22Rv1 (cell line): Measurements from ENCODE around the gene SCN4A.
A peak's percentile ranks its signal among the peaks of the same experiment; 100 is the strongest.
"Not testable (repeated sequence)": the region's sequence is repeated elsewhere in the genome, so short reads cannot be mapped to it uniquely, and the experiment has no call there.

ENCODE experiments used
- H3K27ac ChIP-seq: fragments of 450-650 bp; 2 replicates; pipeline ENCODE4 v1.5.1; 2017
- ZFX ChIP-seq: fragments of 450-650 bp; IDR thresholded peaks from 2 replicates; pipeline ENCODE4 v1.6.1; 2017; ENCODE audit warnings: antibody characterized with exemption, borderline replicate concordance
- TF ChIP-seq, protein P1 (sequence below): fragments of 450-650 bp; IDR thresholded peaks from 2 replicates; pipeline ENCODE4 v1.5.1; 2017; ENCODE audit warnings: mild to moderate bottlenecking

The SCN4A gene

DNA sequence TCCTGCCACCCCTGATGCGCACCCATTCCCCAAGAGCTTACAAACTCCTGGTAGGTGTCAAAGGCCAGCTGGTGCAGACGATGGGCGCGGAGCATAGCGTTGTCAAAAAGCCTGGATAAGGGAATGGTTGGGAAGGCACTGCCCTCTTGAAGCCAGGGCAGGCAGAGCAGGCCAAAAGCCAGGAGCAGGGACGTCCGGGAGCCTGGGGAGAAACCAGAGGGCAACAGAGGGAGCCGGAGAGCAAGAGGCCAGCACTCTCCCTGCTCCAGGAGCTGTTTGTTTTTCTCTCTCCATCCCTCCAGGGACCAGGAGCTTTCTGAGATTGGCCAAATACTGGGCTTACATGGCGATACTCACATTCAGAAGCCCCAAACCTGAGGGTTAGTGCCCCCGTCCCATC, 54.4 kb downstream of the SCN4A start:
- no peak overlapping the region for H3K27ac ChIP-seq
- TF ChIP-seq ZFX = no peak
- TF ChIP-seq, protein P1, sequence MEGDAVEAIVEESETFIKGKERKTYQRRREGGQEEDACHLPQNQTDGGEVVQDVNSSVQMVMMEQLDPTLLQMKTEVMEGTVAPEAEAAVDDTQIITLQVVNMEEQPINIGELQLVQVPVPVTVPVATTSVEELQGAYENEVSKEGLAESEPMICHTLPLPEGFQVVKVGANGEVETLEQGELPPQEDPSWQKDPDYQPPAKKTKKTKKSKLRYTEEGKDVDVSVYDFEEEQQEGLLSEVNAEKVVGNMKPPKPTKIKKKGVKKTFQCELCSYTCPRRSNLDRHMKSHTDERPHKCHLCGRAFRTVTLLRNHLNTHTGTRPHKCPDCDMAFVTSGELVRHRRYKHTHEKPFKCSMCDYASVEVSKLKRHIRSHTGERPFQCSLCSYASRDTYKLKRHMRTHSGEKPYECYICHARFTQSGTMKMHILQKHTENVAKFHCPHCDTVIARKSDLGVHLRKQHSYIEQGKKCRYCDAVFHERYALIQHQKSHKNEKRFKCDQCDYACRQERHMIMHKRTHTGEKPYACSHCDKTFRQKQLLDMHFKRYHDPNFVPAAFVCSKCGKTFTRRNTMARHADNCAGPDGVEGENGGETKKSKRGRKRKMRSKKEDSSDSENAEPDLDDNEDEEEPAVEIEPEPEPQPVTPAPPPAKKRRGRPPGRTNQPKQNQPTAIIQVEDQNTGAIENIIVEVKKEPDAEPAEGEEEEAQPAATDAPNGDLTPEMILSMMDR = no peak

DNA sequence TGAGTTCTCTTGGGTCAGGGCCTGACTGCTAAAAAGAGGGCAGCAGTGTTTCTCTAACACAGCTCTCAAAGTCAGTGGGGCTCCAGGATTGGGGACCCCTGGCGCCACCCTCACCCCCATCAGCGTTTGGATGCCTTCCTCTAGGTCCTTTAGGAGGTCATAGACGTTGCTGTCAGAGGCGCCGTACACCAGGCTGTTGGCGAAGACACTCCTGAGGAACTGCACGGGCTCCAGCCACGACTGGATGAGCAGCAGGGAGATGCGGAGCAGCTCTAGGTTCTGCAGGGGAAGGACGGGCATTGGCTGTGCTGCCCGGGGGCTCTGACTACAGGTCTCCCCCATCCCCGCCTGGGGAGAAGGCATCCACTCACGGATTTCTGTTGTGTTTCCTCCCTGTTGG, 55.1 kb downstream of the SCN4A start:
- H3K27ac ChIP-seq = no peak overlapping the region
- no peak for TF ChIP-seq ZFX
- TF ChIP-seq, protein P1 = no peak

DNA sequence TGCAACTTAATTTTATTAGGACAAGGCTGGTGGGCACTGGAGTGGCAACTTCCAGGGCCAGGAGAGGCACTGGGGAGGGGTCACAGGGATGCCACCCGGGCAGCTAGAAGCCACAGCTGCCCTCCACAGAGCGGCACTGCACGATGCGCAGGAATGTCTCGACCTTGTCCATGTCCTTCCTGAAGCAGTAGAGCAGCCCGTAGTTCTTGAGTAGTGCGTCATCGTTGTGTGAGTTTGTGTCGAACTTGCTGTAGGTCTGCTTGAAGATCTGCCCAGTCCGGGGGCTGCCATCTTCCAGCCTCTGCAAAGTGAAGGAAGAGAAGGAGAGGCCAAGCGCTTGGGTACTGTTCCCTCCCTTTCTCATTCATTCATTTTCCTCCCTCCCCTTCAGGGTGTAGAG, 55.5 kb downstream of the SCN4A start:
- H3K27ac ChIP-seq = not testable (repeated sequence)

DNA sequence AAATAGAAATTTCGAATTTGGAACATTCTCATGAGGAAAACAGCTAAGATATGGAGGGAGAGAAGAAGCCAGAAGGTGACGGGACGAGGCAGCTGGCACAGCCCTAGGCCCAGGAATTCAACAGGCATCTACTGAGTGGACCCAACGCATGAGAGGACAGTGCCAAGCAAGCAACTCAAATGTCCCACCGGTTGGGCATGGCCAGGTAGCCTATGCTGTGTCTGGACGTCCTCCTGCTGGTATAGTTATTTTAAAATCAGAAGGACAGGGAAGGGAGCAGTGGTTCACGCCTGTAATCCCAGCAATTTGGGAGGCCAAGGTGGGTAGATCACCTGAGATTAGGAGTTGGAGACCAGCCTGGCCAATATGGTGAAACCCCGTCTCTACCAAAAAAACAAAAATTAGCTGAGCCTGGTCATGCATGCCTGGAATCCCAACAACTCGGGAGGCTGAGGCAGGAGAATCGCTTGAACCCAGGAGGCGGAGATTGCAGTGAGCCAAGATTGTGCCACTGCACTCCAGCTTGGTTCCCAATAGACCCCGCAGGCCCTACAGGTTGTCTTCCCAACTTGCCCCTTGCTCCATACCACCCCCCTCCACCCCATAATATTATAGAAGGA, 56.0 kb downstream of the SCN4A start:
- TF ChIP-seq, protein P1 = no peak
- TF ChIP-seq ZFX = no peak
- H3K27ac ChIP-seq = no peak overlapping the region

DNA sequence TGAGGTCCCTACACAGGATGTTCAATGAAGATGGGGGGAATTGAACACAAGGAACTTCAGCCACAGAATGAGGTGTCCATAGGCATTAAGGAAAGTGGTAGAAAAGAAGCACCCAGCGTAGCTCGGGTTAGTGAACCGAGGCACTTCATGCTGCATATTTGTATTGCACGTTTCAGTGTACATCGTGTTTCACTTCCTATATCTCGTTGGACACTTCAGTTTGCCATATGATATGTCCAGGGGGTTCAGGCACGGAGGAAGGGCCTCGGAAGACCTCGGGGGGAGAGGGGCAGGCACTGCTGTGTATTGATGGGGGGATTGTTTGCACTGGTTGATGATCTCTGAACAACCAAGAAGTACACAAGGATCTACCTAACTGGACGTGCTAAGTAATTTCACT, 57.0 kb downstream of the SCN4A start:
- H3K27ac ChIP-seq = not testable (repeated sequence)

DNA sequence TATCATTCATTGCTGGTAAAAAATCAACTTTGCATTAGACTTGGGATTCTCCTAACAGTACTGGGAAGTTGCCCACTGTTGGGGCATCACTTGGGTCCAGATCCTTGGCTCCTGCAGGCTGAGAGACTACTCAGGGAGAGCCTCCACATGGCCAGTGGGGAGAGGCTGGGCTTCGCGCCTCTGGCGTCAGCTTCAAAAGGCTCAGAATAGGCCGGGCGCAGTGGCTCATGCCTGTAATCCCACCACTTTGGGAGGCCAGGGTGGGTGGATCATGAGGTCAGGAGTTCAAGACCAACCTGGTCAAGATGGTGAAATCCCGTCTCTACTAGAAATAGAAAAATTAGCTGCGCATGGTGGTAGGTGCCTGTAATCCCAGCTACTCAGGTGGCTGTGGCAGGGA, 58.2 kb downstream of the SCN4A start:
- TF ChIP-seq ZFX = no peak
- TF ChIP-seq, protein P1 = no peak

DNA sequence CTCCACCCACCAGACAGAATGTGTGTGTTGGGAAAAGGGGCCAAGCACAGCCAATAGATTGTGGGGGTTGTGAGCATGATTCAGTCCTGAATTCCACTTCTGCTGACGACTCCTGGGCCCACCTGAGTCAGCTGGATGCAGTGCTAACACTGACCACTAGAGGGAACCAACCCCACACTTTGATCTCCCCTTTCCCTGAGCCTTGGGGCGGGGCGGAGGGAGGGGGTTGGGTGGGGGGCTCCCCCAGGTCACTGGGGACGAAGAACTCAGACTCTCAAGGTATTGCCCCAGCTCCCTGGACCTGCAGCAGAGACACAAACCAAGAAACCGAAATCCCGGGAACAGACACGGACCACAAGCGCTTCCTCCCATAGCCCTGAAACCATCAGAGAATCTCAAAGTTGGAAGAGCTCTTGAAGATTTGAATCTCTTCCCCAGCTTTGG, 61.0 kb downstream of the SCN4A start:
- TF ChIP-seq ZFX = no peak
- TF ChIP-seq, protein P1 = peak; percentile 72
- H3K27ac ChIP-seq = no peak overlapping the region

More for the DNA sequence above, 58.2 kb downstream of the SCN4A start:
- no peak overlapping the region for H3K27ac ChIP-seq

DNA sequence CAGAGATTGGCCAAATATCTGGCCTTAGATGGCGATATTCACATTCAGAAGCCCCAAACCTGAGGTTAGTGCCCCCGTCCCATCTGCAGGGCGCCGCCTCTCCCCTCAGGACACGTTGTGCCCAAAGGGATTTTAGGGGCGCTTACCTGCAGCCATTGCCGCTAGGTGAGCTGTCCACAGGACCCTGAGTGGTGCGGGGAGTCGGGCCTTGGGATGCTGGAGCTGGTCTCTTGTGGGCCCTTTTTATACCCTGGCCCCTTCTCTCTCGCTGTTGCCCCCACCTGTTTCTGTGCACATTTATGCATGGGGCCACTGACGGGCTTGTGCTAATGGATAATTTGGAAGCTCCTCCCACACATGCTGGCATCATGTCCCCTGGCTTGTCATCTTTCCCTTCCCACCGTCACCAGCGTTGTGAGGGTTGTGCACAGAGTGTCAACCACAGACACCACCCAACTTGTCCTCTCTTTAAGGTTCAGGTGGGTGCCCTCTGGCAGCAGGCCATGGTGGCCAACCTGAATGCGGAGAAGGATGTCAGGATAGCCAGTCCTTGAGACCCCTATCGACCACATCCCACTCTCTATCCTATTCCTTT, 61.6 kb downstream of the SCN4A start, which contains the start of gene CSHL1:
CSHL1 (minus strand) TSS at position 218 of the 595 bp plus-strand sequence; CDS start at position 156, 62 bp downstream.
- H3K27ac ChIP-seq = no peak within 1 kb of the TSS
- TF ChIP-seq, protein P1 = no peak
- TF ChIP-seq ZFX = no peak
